ENCODE data around the gene UBTD1.

The UBTD1 gene

GRCh38 chr10:97529685-97530465 is 31.2 kb downstream of the UBTD1 start:
- TF ChIP-seq POLR2A (IDR thresholded peaks at IDR 0.05; ENCODE audit: low read length) = no peak
- TF ChIP-seq GATA1 (IDR thresholded peaks at IDR 0.05; ENCODE audit: low read depth, low read length) = no peak
- DNase-seq = no peak

- TF ChIP-seq POLR2A (IDR thresholded peaks at IDR 0.05; ENCODE audit: low read length) = no peak
- TF ChIP-seq GATA1 (IDR thresholded peaks at IDR 0.05; ENCODE audit: low read depth, low read length) = no peak
- DNase-seq = no peak
Observed at GRCh38 chr10:97531401-97531986, 32.8 kb downstream of the UBTD1 start.

DNA sequence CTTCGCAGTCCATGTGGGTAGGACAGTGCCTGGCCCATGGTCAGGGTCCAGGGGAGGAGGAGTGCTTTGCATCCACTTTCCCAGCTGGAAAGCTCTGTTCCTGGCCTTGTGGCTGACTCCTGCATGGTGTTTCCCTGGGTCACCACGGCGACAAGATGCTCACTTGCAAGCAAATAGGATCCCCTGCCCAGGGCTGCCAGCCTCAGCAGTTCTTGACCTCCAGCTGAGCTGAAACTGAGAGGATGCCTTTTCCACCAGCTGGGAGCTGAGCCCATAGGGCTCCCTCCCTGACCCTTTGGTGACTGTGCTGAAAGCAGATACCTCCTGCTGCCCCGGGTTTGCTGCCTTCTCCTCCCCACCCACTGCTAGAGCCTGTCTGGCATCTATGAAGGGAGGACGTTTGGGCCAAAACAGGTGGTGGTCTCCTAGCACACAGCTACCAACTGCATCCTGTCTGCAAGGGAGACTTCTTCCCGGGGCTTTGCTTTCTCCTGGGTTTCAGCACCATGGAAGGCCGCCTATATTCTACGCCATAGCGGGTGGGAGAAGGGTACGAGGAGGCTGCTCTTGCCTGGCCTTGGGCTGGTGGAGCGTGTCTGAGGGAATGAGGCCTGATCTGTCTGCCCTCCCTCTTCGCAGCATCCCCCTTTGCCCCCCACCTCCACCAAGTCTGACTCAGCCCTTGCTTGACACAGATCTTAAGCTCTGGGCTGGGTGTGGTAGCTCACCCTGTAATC is 34.4 kb downstream of the UBTD1 start:
- TF ChIP-seq GATA1 (IDR thresholded peaks at IDR 0.05; ENCODE audit: low read depth, low read length) = no peak
- TF ChIP-seq POLR2A (IDR thresholded peaks at IDR 0.05; ENCODE audit: low read length) = no peak
- no peak for DNase-seq

DNA sequence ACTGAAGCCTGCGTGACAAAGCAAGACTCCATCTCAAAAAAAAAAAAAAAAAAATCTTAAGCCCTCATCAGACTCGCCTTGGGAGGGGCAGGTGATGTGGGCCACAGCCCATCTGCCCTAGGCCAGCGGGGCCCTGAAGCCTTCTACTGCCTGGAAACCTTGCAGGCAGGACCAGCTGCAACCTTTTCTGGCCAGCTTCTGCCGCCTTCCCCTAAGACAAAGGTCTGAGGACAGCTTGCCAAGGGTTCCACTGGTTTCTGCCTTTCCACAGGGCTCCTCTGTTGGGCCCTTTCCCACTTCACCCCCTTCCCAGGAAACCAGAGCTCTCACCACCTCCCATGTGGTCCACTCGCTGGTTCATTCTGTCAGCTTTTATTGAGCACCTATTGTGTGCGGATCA is 35.2 kb downstream of the UBTD1 start:
- TF ChIP-seq GATA1 (IDR thresholded peaks at IDR 0.05; ENCODE audit: low read depth, low read length) = no peak
- no peak for TF ChIP-seq POLR2A (IDR thresholded peaks at IDR 0.05; ENCODE audit: low read length)
- no peak for DNase-seq

GRCh38 chr10:97534746-97535367 is 36.1 kb downstream of the UBTD1 start:
- peak; percentile 47 to 69 for DNase-seq
- no peak for TF ChIP-seq POLR2A (IDR thresholded peaks at IDR 0.05; ENCODE audit: low read length)
- TF ChIP-seq GATA1 (IDR thresholded peaks at IDR 0.05; ENCODE audit: low read depth, low read length) = no peak

DNA sequence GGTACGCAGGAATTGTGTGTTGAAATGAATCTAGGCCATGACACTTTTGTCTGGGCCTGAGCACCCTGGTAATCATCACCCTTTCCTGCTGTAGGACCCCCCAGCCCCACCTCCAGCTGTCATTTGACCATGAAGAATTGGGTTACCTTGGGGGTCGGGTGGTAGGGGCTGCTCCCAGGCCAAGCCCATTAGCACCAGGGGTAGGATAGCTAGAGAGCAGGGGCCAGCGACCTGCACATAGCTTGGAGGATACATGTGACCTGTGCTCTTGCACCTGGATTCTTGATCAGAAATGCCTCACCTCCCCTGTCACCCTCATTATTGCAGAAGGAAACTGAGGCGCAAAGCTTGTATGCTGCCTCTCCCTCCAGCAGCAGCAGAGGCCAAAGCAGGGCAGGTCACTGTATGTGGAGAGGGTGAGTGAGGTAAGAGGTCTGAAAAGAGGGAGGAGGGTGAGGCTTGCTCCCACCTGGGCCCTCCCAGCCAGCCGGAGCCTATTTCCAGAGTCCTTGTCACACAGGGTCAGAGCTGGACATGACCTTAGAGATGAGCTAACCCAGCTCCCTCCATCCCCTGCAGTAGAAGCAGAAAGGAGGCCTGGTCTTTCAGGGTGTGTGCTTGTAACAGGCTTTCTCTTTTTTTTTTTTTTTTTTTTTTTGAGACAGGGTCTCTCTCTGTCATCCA is 38.6 kb downstream of the UBTD1 start:
- no peak for TF ChIP-seq POLR2A (IDR thresholded peaks at IDR 0.05; ENCODE audit: low read length)
- no peak for DNase-seq

DNA sequence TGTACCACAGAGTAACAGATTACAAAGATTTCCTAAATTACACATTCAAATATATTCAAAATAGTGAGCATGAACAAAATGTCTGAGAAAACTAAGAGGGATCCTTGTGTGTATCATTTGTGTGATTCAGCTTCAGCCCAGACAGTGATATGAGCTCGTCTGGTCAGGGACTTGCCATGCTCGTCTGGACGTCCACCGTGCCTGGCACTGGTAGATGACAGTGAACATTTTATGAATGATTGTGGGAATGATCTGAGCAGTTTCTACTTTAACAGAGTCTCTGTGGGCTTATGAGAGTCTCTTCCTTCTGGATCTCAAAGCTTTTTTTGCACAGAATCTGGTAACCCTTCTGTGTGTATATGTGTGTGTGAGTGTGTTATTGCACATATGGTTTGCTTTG is 39.7 kb downstream of the UBTD1 start:
- DNase-seq = no peak

GRCh38 chr10:97538839-97539238 is 40.1 kb downstream of the UBTD1 start:
- TF ChIP-seq GATA1 (IDR thresholded peaks at IDR 0.05; ENCODE audit: low read depth, low read length) (no peak), POLR2A (IDR thresholded peaks at IDR 0.05; ENCODE audit: low read length) (no peak)

More for the DNA sequence above, 39.7 kb downstream of the UBTD1 start:
- TF ChIP-seq GATA1 (IDR thresholded peaks at IDR 0.05; ENCODE audit: low read depth, low read length) (no peak), POLR2A (IDR thresholded peaks at IDR 0.05; ENCODE audit: low read length) (no peak)

DNA sequence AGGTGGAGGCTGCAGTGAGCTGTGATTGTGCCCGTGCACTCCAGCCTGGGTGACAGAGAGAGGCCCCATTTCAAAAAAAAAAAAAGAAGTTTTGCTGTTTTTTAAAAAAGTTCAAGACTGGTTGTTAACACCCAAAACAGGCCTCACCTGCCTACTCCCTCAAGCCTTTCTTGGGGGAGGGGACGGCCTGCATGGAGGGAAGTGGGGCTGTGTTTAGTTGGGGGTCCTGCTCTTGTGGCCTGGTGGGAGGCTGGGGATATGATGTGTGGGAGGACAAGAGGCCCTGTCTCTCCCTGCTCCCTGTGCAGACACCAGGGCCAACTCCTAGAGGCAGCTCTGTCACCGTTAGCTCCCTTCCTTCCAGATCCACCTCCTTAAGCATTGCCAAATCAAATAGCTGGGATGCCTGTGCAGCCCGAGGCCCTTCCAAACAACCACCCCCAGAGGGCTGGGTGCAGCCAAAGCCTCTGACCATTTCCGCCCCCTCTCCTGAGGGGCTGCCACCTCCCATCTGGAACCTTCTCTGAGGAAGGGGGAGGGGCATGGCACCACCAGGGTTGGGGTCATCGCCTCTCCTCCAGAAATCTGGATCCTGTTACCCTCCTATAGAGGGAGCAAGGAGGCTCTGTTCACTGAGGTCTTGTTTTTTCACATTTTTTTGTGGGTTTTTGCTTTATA is 40.9 kb downstream of the UBTD1 start:
- DNase-seq = no peak
- no peak for TF ChIP-seq GATA1 (IDR thresholded peaks at IDR 0.05; ENCODE audit: low read depth, low read length)

More at GRCh38 chr10:97538839-97539238, 40.1 kb downstream of the UBTD1 start:
- no peak for DNase-seq

DNA sequence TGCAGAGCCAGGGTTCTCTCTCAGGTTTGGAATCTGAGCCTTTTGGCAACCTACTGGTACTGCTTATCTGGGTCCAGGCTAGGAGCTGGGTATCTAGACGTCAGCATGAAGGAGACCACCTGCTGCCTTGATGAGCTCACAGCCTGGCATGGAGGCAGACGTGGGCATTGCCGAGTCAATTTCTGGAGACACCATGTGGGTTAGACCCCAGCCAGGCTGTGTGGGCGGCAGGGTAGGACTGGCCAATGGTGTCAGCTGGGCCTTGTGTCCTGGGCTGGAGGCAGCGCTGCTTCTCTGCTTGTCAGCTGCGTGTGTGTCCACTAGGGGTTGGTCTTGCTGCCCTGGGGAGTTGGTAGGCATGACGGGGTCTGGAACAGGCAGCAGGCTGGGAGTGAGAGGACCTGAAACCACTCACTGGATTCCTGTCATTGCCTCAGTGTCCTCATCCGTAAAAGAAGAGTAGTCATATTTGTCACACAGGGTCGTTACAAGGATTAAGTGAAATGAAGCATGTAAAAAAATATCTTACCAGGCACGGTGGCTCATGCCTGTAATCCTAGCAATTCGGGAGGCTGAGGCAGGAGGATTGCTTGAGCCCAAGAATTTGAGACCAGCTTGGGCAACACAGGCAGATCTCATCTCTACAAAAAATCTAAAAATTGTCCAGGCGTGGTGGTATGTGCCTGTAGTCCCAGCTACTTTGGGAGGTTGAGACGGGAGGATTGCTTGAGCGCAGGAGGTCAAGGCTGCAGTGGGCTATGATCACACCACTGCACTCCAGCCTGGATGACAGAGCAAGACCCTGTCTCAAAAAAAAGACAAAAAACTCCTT is 42.2 kb downstream of the UBTD1 start:
- no peak for TF ChIP-seq POLR2A (IDR thresholded peaks at IDR 0.05; ENCODE audit: low read length)
- no peak for TF ChIP-seq GATA1 (IDR thresholded peaks at IDR 0.05; ENCODE audit: low read depth, low read length)

GRCh38 chr10:97542169-97543024 is 43.7 kb downstream of the UBTD1 start:
- TF ChIP-seq GATA1 (IDR thresholded peaks at IDR 0.05; ENCODE audit: low read depth, low read length) (no peak), POLR2A (IDR thresholded peaks at IDR 0.05; ENCODE audit: low read length) (no peak)
- peak in 1 of 2 experiments; percentile 48 for DNase-seq

More for the DNA sequence above, 42.2 kb downstream of the UBTD1 start:
- DNase-seq = no peak

Measured in erythroblast (primary cell).